Kidney tubule cell (primary cell): ENCODE results near the gene UBTD2.

Experiments used
- DNase-seq: peaks from one replicate; pipeline ENCODE4 v3.0.0-alpha.2; 2018; ENCODE audit warnings: low spot score

Gene UBTD2

DNA sequence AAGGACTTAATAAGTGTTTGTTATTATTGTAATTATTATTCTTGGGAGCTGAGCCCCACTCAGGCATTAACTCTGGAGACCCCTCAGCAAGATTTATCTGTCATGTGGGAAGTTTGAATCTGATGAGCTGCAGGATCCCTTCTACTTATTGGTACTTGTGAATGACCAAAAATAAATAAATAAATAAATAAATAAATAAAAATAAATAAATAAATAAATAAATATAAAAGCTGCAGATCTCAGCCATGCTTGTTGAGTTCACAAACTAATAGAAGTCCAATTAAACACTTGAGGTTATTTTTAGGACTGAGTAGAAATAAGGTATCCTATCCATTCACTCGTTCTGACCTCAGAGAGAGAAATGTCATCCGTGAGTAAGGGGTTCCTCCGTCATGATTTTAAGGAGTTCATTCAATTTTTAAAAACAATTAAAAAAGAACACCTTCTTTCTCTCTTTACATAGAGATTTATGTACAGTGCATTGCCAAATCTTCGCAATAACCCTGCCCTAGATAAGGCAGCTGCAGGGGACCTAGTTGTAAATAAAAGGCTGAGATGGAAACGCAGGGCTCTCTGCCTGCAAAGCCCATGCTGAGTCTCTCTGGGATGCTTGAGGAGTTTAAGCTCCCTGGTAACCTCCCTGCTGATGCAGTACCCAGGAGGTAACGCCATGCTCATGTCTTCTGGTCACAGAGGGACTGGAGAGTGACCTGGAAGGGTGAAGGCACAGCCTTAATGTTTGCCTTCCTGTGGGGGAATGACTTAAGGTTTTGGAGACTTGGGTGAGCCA lies 88.4 kb downstream of the UBTD2 start:
- no peak for DNase-seq

DNA sequence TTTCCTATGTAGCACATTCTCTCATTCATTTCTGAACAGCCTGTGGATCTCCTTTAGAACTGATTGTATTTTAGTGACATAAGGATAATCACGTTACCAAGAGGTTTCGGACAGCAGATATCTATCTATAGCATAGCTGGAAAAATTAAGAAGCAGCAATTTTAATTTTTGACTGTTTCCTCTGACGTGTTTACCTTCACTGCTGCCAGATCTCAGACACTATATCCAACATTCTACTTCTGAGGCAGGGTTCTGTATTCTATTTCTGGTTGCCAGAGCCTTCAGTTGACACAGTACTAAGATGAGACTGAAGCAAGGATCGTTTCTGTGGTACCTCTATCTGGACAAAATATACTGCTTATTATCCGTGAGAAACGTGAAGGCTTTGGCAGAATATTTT lies 89.7 kb downstream of the UBTD2 start, which contains the start of gene EFCAB9:
Gene EFCAB9, plus strand, starts transcription at position 301 of the 400 bp plus-strand sequence. Its CDS starts 1 bp downstream, at position 302.
- no peak for DNase-seq

DNA sequence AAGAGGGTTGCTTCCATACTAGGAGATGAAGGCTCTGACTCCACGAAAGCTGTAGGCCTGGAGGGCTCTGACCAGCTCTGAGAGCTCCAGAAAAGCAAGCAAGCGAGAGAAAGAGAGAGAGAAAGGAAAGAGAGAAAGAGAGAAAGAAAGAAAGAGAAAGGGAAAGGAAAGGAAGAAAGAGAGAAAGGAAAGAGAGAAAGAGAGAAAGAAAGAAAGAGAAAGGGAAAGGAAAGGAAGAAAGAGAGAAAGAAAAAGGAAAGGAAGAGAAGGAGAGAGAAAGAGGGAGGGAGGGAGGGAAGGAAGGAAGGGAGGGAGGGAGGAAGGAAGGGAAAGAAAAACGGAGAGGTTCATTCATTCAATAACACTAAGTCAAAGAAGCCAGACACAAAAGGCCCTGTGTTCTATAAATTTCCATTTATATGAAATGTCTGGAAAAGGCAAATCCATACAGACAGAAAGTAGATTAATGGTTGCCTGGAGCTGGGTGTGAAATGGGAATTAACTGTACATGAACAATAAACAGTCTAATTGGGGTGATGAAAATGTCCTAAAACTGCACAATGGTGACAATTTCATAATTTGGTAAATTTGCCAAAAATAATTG lies 93.8 kb downstream of the UBTD2 start:
- DNase-seq = no peak

DNA sequence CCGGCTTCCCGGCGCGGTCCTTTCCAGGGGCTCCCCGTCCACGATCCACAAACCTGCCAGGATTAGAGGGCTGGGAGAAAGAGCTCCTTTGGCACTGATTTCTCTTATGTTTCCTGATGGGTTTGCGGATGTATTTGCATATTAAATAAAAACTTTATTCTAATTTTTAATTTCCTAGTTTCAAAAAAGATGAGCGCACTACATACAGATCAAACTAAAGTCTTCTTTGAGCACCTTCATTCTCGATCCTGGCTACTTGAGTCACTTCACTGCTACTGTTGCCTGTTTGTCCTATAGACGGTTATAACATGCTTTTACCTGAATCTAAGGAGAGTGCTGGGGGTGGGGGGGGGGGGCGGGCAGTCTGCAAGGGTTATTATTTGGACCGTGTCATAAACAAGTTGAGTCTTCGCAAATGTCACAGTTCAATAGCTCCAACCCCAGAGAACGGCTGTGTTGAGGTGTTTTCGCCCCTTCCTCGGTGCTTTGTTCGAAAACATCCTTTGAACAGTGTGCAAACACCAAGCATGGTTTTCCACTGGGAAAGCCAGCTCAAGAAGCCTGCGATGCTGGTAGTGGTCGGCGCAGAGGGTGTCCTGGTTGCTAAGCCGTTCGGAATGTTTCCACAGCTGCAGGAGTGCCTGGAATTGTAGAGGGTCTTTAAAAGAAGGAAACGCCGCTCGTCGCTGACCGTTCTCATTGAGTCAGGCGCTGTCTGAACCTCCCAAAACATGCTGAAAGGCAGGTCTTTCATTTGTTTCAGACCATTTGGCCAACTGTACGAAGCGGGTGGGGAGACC lies 94.5 kb downstream of the UBTD2 start:
- DNase-seq = no peak

DNA sequence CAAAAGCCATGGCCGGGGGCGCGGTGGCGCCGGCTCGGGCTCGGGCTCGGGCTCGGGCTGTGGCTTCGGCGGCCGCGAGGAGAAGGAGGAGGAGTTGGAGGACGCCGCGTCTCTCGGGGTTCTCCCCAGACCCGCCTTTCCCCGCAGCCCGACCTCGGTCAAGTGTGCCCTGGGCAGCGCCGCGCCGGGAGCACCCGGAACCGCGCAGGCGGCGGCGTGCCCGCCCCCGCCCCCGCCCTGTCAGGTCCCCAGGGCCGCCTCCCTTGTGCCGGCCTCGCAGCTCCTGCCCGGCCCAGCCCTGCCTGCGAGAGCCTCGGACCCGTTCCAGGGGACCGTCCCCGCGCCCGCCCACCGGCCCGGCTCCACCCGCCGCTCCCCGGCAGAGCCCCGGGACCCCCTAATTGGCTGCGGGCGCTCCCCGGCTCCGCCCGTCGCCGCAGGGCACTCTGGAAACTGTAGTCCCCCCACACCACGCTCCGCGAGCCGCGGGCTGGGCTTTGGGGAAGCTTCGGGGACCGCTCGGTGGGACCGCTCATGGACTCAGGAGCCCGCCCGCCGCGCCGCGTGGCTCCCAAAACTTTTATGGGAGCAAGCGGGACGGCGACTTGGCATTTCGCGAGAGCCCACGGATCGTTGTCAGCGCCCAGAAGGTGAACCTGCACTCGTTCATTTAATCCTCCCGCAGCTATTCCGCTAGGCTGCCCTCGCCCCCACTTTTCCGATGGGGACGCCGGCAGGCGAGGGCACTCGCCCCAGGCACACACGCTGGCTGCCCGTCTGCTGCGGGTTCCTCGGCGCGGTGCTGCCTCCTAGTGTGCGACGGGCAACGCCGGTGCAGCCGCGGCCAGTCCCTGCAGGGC lies 95.3 kb downstream of the UBTD2 start, which contains the start of gene STK10:
Gene STK10, minus strand, starts transcription at position 192 of the 860 bp plus-strand sequence. Its CDS starts 182 bp downstream, at position 10.
- peak; percentile 92 for DNase-seq

DNA sequence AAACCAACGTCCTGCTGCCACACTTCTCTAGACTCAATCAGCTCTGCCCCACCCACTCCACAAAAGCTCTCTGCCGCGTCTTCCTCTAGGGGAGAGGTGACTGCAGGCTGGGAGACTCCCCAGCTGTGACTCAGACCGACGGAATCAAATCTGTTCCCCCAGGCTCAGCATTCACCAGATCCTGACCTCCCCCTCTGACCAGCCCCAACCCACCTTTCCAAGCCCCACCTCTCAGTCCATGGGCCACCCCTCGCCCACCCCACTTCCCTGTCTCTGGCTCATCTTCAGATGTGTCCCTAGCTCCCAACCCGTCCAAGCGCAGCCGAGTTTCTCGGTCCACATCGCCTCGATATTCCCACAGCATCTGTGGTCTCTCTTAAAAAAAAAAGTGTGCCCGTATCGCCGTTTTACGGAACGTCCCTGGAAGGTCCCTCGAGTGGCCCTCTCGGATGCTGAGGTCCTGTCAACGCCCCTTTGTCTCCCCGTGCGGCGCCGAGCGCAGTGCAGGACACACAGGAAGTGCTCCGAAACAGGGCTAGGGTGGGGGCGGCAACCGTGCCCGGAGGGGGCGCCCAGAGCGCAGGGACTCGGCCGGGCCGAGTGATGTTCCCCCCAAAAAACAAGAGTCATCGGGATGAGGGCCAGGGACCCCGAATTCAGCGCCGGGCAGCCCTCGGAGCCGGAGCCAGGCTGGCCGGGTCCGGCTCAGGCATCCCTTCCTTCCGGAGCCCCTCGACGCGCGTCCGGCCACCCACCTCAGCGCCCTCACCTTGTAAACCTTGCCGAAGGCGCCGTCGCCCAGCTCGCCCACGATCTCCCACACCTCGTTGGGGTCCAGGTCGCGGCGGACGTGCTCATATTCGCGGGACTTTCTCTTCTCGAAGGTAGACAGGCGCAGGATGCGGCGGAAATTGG lies 96.2 kb downstream of the UBTD2 start:
- DNase-seq = peak; percentile 84

DNA sequence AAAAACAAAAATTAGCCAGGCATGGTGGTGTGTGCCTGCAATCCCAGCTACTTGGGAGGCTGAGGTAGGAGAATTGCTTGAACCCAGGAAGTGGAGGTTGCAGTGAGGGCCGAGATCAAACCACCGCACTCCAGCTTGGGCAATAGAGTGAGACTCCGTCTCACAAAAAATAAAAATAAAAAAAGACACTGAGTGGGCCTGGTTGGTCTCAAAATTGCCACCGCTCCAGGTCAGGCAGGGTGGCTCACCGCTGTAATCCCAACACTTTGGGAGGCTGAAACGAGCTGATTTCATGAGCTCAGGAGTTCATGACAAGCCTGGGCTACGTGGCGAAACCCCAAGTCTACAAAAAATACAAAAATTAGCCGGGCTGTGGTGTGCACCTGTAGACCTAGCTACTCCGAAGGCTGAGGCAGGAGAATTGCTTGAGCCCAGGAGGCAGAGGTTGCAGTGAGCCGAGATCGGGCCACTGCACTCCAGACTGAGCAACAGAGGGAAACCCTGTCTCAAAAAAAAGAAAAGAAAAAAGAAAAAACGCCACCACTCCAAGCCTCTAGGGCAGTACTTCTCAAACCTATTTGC lies 97.4 kb downstream of the UBTD2 start:
- no peak for DNase-seq

DNA sequence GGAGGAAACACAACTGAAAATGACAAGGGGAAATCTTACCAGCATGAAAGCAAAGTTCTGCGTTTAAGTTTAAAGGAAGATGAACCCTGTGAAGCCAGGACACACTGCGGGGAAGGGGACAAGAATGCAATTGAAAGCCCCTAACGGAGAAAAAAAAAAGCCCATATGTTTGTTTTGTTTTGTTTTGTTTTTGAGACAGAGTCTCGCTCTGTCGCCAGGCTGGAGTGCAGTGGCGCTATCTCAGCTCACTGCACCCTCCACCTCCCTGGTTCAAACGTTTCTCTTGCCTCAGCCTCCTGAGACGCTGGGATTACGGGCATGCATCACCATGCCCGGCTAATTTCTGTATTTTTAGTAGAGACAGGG lies 98.5 kb downstream of the UBTD2 start:
- DNase-seq = no peak

DNA sequence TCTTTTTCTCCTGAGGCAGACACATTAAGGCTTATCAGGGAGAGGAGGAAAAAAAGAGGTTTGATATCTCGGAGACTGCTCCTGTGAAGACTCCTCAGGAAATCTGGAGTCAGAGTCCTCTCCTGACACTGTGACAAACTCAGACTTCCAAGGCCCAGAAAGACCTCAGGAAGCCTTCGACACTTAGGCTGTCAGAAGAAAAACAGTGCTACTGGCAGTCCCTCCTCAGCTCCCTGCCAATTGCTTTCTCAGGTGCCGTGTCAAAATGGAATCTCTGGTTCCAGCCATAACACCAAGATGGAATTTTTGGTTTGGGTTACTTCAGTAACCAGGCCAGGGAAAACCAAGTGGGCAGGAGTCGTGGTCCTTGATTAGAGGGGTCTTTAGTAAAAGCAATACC lies 99.7 kb downstream of the UBTD2 start:
- no peak for DNase-seq

DNA sequence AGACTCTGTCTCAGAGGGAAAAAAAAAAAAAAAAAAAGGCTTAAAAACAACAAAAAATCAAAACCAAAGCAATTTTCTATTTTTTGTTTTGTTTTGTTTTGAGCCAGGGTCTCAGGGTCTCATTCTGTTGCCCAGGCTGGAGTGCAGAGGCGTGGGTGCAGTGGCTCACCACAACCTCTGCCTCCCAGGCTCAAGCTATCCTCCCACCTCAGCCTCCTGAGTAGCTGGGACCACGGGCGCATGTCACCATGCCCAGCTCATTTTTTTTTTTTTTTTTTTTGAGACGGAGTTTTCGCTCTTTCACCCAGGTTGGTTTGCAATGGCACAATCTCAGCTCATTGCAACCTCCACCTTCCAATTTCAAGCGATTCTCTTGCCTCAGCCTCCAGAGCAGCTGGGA lies 101.3 kb downstream of the UBTD2 start:
- no peak for DNase-seq

DNA sequence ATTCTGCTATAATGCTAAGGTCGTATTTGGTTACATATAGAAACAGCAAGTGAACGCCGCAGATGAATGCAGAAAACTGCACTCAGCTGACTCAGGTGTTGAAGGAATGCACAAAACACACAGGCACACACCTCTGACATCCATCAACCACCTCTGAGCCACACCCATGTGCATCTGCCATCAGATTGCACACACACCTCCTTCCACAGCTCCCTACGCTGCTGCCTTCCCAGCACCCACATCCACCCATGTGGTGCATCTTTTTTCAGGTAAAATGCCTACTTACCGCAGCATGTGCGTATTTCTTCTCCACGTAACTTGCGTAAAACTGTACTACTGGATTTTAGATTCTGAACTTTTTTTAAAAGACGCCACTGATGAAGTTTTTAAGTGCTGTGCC lies 102.6 kb downstream of the UBTD2 start:
- no peak for DNase-seq

DNA sequence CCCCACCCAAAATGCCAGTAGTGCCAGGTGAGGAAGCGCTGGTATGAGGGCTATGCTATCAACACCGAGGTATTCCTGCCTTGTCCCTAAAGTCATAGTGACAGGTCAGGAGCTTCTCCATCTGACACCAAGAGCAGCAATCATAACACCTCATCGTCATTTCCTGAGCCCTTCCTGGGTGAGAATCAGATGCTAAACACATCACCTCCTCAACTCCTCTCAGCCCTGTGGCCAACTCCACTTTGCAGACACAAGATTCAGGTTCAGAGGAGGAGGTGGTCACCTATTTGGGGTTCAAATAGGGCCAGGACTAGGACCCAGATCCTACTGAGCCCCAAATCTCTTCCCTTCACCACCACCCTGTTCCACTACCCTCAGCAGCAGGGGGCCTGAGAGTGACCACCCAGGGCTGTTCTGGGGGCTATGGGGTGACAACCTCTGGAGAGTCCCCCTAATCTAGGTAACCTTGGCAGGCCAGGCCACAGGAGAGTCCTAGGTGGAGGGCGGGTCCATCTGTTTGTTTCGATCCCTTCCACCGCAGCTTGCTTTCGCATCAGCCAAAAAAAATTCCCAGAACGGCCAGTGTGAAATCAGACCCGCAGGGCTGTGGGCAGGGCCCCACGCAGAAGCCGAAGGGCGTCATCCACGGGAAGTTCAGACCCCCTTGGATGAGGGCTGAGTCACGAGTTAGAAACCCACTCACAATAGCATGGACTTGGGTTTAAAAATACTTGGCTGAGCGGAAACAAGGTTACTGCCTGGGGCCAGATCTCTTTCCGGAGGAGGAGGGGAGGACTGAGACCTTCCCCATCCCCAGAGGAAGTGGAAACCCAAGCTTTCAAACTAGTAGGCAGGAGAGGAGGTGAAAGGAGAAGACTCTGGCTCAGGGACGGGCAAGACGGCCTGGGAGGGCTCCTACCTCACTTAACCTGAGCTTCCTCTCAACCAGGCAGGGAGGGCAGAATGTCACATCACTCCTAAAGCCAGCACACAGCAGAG lies 104.3 kb downstream of the UBTD2 start:
- DNase-seq = no peak

DNA sequence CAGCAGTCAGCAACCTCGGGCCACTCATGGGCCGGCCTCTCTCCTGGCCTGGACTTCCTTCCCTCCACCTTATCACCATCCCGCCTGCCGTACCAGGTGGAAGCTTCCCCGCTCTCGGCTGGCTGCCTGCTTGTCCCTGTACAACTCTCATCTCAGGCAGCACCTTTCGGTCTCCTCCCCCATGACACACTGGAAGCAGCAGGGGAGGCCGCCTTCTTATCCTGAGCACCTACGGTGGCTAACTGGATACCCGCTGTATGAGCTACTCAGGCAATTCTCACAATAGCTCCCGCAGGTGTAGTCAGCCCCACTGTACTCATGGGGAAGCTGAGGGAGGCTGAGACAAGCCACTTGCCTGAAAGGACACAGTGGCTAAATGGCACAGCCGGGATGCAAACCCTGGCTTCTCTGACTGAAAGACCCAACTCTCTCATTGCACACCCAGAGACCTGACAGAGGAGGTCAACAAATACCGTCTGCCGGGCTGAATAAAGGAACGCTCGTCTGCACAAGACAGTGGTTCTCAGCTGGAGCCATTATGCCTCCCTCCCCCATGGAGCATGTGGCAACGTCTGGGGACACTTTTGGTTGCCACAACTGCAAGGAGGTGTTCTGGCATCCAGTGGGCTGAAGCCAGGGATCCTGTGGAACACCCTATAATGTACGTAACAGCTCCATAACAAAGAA lies 105.1 kb downstream of the UBTD2 start:
- no peak for DNase-seq

DNA sequence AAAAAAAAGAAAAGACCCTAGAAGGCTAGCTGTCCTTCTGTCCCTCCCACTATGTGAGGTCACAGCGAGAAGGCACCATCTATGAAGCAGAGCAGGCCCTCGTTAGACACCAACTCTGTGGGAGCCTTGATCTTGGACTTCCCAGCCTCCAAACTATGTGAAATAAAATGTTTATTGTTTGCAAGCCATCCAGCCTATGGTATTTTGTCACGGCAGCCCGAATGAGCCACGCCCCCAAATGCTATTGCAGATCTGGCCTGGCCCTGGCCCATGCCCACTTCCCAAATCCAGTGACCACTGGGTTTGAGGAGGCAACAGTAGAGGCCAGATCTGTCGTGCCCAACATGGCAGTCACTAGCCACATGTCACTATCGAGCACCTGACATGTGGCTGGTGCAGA lies 106.4 kb downstream of the UBTD2 start:
- no peak for DNase-seq

DNA sequence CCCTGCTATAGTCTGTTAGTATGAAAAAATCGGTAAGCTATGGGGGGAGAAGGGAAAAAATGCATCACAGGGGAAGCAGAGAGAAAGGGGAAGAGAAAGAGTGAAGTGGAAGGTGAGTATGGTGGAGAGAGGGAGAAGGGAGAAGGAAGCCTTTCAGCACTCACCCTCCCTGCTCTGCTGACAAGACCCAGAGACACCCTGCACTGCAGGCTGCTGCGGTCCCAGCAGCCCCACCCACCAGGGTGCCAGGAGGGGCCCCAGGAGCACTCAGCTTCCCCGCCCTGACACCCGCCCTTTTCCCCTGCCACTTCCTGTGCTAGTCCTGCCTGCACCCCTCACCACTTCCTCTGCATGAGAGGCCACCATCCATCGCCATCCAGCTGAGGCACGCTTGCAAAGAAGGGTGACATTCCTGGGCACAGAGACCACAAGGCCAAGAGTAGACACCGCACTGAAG lies 108.3 kb downstream of the UBTD2 start:
- DNase-seq = no peak

DNA sequence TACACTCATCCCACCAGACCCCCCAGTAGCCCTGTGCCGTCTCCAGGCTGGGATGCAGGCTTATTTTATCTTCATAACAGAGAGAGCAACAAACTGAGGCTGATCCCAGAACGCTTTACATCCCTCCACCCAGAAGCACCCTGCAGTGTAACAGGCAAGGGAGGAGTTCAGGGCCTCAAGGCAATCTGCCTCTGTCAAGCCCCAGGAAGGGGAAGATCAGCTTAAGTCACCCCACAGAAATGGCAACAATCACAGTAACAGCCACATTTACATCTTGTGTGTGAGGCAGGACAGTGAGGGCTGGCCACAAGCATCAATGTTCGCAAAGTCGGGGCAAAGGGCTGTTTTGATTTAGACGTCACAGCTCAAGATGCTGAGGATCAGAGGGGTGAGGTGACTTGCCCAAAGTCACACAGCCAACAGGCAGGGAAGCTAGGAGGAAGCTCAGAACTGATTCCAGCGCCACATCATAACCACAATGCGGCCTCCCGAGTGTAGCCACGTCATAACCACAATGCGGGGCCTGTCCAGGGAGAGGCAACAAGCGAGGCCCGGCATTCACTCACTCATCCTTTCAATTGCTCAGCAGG lies 109.9 kb downstream of the UBTD2 start:
- DNase-seq = peak; percentile 28

DNA sequence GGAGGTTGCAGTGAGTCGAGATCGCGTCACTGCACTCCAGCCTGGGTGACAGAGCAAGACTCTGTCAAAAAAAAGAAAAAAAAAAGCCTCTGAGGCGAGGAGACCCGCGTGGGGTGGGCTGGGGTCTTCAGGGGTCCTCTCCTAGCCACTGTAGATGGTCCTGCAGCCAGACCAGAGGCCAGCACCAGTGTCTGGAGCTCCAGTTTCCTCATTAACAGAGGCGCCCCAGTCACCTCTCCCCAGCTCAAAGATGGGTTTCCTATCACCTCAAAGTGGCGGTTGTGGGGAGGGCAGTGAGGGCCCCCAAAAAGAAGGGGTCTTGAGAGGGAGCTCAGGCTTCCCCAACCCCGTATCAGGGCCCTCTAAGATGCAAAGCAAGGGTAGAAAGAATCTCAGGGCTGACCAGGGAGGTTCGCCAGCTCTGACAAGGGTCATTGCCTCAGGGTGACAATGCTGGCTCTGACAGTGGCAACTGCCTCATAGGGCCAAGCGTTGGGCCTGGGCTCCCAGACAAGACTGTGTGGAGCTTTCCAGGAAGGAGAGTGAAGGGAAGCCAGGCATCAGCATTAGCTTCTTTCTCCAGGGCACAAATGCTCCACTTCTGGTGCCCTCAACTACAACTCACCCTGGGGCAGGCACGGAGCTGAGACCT lies 110.5 kb downstream of the UBTD2 start:
- DNase-seq = no peak

DNA sequence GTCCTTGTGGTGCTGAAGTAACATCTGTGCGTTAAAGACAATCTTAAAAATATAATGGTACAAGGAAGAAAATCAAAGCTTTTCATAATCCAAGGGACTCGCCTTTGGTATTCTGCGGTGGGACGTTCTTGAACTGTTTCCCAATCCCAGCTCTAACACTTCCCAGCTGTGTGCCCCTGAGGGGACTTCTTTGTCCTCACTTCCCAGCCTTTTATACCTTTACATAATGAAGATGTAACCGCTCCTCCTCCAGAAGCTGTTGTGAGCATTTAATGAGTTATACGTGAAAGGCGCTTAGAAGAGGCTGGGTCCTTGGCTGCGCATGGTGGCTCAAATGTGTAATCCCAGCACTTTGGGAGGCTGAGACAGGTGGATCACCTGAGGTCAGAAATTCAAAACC lies 112.4 kb downstream of the UBTD2 start:
- no peak for DNase-seq
